H54 (cell line): ENCODE measurements around the gene LSR.

Experiments
- DNase-seq: peaks from one replicate; pipeline ENCODE4 v3.0.0; 2011; ENCODE audit warnings: low spot score, mixed read lengths; ENCODE audit not compliant: insufficient read length
- FAIRE-seq: peaks from 3 replicates; lab custom pipeline; 2011; peaks lifted over from hg19 to GRCh38; lab: Jason Lieb, UNC
- POLR2A ChIP-seq: IDR thresholded peaks from 2 replicates; pipeline ENCODE4 v1.6.1; 2011; ENCODE audit warnings: low read depth, mild to moderate bottlenecking, low read length

Gene LSR

DNA sequence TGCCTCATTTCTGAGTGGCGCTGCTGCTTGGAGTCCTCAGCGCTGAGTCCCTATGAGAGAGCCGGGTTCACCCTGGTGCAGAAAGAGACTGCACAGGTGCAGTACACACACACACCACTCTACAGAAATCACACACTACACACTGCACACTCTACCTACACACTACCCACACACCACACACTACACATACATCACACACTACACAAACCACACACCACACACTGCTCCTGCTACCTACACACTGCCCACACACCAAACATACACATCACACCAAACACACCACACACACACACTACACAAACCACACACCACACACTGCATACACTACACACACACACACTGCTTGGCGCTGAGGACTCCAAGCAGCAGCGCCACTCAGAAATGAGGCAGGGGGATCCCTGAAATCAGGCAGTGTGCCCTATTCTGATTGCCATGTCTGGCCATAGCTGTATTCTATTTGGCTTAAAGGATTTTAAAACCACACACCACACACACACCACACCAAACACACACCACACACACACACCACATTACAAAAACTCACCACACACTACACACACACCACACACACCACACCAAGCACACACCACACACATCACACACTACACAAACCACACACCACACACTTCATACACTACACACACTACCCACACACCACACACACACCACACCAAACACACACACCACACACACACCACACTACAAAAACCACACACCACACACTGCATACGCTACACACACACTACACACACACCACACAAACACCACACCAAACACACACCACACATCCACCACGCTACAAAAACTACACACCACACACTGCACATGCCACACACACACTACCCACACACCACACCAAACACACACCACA lies 48.1 kb downstream of the LSR start:
- no peak for TF ChIP-seq POLR2A
- FAIRE-seq (no peak), DNase-seq (no peak)

GRCh38 chr19:35297515-35297848 lies 48.7 kb downstream of the LSR start:
- no peak for TF ChIP-seq POLR2A
- FAIRE-seq (no peak), DNase-seq (no peak)

DNA sequence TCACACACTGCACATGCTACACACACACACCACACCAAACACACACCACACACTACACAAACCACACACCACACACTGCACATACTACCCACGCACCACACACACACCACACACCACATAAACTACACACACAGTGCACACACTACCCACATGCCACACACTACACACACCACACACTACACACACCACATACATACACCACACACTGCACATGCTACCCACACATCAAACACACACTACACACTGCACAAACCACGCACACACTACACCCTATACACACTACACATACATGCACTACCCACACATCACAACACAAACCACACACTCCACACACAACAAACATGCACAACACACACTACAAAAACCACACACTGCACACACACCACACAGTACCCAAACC lies 49.1 kb downstream of the LSR start:
- DNase-seq = no peak
- no peak for FAIRE-seq
- TF ChIP-seq POLR2A = no peak

GRCh38 chr19:35298561-35298972 lies 49.8 kb downstream of the LSR start:
- no peak for FAIRE-seq
- no peak for TF ChIP-seq POLR2A

GRCh38 chr19:35299523-35300338 lies 50.9 kb downstream of the LSR start:
- DNase-seq = no peak
- no peak for FAIRE-seq
- TF ChIP-seq POLR2A = no peak

More at GRCh38 chr19:35298561-35298972, 49.8 kb downstream of the LSR start:
- DNase-seq = no peak

DNA sequence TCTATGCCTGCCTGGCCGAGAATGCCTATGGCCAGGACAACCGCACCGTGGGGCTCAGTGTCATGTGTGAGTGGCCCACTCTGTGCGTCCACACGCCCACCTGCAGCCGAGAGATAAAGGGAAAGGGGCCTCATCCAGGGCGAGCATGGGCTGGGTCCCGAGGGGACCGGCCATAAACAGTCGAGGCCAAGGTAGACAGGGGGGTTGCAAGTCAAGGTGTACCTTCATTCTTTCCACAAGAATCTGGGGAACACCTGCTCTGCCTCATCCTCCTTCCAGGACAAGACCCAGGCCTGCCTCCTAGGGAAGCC lies 51.5 kb downstream of the LSR start:
- FAIRE-seq (no peak), DNase-seq (no peak)
- TF ChIP-seq POLR2A = no peak

- TF ChIP-seq POLR2A = no peak
- DNase-seq = no peak
- no peak for FAIRE-seq
Observed at GRCh38 chr19:35301961-35302360, 53.2 kb downstream of the LSR start.

DNA sequence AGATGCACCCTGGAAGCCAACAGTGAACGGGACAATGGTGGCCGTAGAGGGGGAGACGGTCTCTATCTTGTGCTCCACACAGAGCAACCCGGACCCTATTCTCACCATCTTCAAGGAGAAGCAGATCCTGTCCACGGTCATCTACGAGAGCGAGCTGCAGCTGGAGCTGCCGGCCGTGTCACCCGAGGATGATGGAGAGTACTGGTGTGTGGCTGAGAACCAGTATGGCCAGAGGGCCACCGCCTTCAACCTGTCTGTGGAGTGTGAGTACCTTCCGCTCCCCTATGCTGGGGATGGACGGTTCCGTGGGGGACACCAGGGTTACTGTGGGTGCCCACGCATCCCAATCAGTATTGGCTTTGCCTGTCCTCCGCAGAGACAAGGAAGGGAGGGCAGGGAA lies 53.6 kb downstream of the LSR start:
- DNase-seq = no peak
- no peak for FAIRE-seq
- TF ChIP-seq POLR2A = no peak

GRCh38 chr19:35303357-35303915 lies 54.6 kb downstream of the LSR start:
- DNase-seq (no peak), FAIRE-seq (no peak)
- TF ChIP-seq POLR2A = no peak

- FAIRE-seq (no peak), DNase-seq (no peak)
- no peak for TF ChIP-seq POLR2A
Observed at GRCh38 chr19:35304036-35304435, 55.2 kb downstream of the LSR start.

- no peak for TF ChIP-seq POLR2A
- DNase-seq (no peak), FAIRE-seq (no peak)
Observed at GRCh38 chr19:35305181-35305580, 56.4 kb downstream of the LSR start.

DNA sequence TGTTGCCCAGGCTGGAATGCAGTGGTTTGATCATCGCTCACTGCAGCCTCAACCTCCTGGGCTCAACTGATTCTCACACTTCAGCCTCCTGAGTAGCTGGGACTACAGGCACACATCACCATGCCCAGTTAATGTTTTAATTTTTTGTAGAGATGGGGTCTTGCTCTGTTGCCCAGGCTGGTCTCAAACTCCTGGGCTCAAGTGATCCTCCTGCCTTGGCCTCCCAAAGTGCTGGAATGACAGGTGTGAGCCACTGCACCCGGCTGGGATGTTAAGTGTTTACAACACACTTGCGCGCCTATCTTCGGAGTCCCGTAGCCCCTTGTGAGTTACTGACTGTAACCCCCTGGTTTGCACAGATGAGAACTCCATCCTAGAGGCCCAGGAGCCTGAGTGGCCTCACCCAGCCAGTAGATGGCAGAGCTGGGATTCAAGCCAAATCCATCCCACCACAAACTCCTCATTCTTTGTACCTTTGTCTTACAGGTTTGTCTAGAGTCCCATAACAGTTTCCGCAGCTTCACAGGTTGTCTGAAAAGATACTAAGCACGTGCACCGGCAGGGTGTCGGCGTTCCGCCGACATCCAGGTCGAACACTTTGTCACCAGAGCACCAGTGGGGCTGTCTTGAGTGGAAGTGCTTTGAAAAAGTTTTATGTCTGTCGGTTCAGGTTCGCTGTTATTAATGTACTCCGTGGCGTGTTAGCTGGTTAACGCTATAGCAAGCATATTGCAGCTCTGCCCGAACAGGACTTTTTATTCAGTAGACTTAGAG lies 57.9 kb downstream of the LSR start:
- DNase-seq = no peak
- TF ChIP-seq POLR2A = no peak
- no peak for FAIRE-seq

- DNase-seq (no peak), FAIRE-seq (no peak)
- no peak for TF ChIP-seq POLR2A
Observed at GRCh38 chr19:35307931-35308330, 59.1 kb downstream of the LSR start.

- FAIRE-seq = no peak
- DNase-seq = no peak
- TF ChIP-seq POLR2A = no peak
Observed at GRCh38 chr19:35308910-35309309, 60.1 kb downstream of the LSR start.
